ENCODE results near the gene RNF126.
"Not testable (repeated sequence)": the region's sequence is repeated elsewhere in the genome, so short reads cannot be mapped to it uniquely, and the experiment has no call there.

RNF126 gene

DNA sequence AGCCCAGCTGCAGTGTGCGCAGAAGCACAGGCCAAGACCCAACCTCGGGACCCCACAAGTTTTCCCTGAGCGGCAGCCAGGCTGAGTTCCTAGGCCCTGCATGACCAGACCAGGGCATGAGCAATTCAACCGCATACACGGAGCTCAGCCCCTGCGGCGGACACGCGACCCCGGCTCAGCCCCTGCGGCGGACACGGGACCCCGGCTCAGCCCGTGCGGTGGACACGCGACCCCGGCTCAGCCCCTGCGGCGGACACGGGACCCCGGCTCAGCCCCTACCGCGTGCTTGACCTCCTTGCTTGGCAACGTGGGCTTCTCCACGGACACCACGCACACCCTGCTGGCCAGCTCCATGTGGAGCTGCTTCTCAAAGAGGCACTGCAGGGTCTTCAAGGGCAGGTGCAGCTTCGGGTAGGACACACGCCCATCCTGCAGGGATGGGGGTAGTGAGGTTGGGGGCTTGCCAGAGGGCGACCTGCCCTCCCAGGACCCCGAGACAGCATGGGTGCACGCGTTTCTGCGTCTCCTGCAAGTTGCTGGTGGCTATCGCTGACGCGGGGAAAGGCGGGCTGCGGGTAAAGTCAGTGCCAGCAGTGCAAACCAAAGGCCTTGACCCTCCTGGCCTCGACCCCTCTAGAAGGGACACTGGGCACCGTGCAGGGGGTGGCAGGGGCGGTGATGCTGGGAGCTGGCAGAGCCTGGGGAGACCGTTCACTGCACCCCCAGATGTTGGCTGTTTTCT is 39.7 kb downstream of the RNF126 start:
- Histone ChIP-seq H3K27ac (no peak overlapping the region), H3K4me3 (no peak overlapping the region)
- DNase-seq (ENCODE audit: low spot score) = no peak
- TF ChIP-seq, protein P1, sequence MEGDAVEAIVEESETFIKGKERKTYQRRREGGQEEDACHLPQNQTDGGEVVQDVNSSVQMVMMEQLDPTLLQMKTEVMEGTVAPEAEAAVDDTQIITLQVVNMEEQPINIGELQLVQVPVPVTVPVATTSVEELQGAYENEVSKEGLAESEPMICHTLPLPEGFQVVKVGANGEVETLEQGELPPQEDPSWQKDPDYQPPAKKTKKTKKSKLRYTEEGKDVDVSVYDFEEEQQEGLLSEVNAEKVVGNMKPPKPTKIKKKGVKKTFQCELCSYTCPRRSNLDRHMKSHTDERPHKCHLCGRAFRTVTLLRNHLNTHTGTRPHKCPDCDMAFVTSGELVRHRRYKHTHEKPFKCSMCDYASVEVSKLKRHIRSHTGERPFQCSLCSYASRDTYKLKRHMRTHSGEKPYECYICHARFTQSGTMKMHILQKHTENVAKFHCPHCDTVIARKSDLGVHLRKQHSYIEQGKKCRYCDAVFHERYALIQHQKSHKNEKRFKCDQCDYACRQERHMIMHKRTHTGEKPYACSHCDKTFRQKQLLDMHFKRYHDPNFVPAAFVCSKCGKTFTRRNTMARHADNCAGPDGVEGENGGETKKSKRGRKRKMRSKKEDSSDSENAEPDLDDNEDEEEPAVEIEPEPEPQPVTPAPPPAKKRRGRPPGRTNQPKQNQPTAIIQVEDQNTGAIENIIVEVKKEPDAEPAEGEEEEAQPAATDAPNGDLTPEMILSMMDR (IDR thresholded peaks at IDR 0.05) = no peak

DNA sequence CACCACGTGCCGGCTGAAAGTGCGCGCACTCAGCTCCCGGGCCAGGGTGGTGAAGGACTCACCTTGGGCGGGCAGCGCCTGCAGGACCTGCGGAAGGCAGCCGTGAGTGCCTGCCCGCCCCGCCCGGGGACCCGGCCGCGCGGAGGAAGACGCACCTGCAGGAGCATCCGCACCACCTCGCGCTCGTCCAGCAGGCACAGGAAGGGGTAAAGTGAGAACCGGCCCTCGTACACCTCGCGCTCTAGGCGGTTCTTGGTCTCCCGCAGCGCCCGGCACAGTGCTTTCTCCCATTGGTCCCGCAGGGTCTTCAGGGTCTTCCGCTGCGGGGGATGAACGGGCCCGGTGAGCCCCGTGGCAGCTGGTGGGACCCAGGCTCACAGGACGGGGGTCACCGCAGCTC is 40.3 kb downstream of the RNF126 start:
- TF ChIP-seq, protein P1 (IDR thresholded peaks at IDR 0.05) = no peak
- H3K4me3 ChIP-seq = no peak overlapping the region
- DNase-seq (ENCODE audit: low spot score) = no peak
- H3K27ac ChIP-seq = no peak overlapping the region

DNA sequence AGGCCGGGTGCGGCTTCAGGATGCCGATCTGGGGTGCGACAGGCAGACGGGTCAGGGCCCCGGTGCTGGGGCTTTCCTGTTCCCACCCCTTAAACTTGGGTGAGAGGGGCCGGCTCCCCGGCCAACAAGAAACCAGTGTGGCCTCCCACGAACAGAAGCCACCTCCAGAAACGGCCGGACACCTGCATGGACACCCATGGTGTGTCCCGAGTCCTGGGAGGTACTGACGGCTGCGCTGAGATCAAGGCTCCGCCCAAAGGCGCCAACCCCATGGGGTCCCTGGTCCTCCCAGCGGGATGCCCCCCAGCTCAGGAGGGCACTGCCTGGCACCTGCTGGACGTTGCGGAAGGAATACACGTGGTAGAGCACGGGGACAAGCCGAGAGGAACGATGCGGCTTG is 41.2 kb downstream of the RNF126 start:
- TF ChIP-seq, protein P1 (IDR thresholded peaks at IDR 0.05) = no peak
- DNase-seq (ENCODE audit: low spot score) = no peak
- Histone ChIP-seq H3K4me3 (no peak overlapping the region), H3K27ac (no peak overlapping the region)

DNA sequence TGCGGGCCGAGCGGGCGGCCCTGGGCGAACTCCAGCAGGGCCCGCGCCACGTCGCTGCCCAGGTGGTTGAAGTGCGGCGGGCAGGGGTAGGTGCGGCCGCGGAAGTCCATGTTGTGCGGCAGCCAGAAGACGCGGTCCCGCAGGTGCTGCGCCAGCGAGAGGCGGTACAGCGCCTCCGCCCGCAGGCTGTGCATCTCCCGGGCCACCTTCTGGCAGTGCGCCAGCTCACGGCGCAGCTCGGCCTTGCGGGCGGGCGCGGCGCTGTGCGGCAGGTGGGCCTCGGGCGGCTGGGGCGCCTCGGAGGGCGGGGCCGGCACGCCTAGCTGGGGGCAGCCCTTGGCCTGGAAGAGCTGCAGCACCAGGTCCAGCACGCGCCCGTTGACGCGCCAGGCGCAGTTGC is 41.8 kb downstream of the RNF126 start:
- H3K4me3 ChIP-seq; DNase-seq (ENCODE audit: low spot score); H3K27ac ChIP-seq: not testable (repeated sequence)

DNA sequence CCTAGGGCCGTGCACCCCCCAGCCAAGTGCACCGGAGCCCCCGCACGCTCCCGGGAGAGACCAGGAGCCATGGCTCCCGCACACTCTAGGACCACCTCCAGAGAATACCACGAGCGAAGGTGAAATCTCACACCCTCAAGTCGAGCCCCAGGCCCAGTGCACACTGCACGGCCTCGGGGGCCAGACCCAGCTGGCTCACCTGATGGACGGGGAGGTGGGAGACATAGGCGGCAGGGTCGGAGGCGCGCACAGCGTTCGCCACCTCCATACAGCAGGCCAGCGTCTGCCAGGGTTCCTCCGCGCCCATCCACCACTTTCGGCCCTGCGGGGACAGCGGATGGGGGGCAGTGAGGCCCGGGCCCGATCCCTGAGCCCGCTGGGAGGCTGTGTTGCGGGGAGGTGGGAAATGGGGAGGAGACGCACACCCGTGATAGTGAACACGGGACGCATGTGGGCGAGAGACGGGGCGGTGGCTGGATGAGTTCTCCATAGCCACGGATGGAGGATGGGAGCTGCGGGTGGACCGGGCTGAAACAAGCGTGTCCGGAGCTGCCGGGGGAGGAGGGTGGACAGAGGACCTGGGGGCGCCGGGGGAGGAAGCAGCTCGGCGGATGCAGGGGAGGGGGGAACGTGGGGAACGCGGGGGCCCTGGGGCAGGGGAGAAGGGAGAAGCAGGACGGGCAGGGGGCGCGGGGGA is 42.7 kb downstream of the RNF126 start:
- Histone ChIP-seq H3K27ac (no peak overlapping the region), H3K4me3 (no peak overlapping the region)
- TF ChIP-seq, protein P1 (IDR thresholded peaks at IDR 0.05) = no peak
- no peak for DNase-seq (ENCODE audit: low spot score)

DNA sequence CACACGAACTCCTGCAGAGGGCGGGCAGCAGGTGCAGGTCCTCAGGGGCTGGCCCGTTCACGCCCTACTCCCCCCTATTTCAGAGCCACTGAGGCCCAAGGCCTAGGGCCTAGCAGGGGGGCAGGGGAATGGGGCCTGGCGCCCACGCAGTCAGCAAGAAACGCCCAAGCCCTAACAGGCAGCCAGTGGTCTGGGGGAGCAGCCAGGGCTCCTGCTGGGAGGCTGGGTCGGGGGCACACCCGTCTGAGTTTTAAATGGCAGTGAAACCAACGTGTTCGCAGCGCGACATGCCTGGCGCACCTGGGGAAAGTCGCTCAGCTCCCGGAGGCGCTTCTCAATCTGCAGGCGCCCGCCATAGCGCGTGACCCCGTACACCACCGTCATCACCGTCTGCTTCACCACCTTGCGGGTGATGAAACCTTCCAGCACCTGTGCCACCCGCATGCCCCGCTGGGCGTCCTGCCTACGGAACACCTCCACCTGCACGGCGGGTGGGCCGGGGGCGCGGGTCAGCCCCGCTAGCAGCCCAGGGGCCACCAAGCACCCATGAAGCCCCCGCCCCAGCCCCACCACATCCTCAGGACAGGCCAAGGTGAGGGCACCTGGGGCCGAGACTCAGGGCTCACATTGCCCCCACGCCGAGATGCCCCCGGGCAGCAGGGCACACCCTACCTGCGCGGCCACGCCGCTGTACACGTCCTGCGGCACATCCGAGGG is 43.6 kb downstream of the RNF126 start:
- no peak for DNase-seq (ENCODE audit: low spot score)
- Histone ChIP-seq H3K27ac (no peak overlapping the region), H3K4me3 (no peak overlapping the region)
- TF ChIP-seq, protein P1 (IDR thresholded peaks at IDR 0.05) = no peak

DNA sequence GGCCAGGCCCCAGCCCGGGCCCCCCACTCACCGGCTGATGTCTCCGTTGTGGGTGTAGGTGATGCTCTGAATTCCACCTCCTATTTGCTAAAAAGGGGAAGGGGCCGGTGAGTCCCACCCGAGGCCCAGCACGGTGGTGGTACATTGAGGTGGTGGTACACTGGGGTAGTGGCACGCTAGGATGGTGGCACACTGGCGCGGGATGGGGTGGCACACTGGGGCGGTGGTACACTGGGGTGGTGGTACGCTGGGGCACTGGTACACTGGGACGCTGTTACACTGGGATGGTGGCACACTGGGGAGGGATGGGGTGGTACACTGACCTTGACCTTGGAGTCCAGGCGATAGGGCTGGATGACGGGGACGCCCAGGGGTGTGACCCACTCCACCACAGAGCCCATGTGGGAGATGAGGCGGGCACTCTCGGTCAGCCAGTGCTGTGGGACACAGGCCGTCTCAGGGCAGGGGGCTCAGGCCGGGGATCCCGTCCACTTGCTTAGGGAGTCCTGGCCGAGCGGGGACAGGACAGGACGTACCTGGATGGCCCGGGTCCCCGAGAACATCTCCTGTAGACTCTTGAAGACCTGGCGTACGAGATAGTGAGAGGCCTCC is 44.2 kb downstream of the RNF126 start:
- DNase-seq (ENCODE audit: low spot score) = no peak
- no peak overlapping the region for H3K4me3 ChIP-seq

More for the DNA sequence above, 44.2 kb downstream of the RNF126 start:
- TF ChIP-seq, protein P1 (IDR thresholded peaks at IDR 0.05) = no peak
- no peak overlapping the region for H3K27ac ChIP-seq
